Activated CD4-positive, CD25-positive, alpha-beta regulatory T cell treated with anti-CD3 and anti-CD28 coated beads, Interleukin-2, amount 50 U/mL, for 72 hours (primary cell): Measurements from ENCODE around the gene PSME1.
"Not testable (repeated sequence)": the region's sequence is repeated elsewhere in the genome, so short reads cannot be mapped to it uniquely, and the experiment has no call there.

Experiments
- DNase-seq: peaks from one replicate; pipeline ENCODE4 v3.0.0; 2021

Gene PSME1

DNA sequence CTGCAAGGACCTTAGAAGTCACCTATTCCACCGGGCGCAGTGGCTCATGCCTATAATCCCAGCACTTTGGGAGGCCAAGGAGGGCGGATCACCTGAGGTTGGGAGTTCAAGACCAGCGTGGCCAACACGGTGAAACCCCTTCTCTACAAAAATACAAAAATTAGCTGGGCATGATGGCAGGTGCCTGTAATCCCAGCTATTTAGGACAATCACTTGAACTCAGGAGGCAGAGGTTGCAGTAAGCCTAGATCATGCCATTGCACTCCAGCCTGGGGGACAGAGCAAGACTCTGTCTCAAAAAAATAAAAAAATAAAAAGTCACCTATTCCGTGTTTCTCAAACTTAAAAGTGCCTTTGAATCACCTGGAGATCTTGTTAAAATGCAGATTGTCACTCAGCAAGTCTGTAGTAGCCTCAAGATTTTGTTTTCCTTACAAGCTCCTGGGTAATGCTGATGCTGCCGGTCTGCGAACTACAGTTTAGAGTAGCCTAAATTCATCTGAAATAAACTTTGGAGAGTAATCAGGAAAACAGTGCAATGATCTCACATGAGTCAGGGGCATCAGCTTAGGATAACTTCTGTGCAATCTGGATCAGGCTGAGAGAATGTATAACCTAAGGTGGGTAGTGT, 30.3 kb upstream of the PSME1 start:
- not testable (repeated sequence) for DNase-seq

DNA sequence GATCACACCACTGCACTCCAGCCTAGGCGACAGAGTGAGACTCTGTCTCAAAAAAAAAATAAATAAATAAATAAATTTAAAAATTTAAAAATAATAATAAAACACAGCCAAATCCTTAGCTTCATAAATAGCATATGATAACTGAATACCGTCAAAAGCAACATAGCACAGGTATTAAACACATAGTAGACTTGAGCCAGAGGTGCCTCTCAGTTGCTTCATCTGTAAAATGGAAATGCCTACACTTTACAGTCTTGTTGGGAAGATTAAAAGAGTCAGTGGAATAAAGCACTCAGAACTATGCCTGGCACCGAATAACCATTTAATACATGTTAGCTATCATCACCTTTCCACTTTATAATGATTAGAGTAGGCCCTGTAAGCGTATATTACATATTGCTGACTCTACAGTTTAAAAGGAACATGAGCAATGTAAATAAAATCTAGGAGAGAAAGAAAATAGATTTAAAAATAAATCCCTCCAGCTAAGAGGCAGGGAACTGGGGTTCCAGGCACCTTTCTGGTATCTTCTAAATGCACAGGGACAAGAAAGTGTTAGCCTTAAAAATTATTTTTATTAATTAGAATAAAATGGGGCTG, 29.2 kb upstream of the PSME1 start:
- DNase-seq = no peak

DNA sequence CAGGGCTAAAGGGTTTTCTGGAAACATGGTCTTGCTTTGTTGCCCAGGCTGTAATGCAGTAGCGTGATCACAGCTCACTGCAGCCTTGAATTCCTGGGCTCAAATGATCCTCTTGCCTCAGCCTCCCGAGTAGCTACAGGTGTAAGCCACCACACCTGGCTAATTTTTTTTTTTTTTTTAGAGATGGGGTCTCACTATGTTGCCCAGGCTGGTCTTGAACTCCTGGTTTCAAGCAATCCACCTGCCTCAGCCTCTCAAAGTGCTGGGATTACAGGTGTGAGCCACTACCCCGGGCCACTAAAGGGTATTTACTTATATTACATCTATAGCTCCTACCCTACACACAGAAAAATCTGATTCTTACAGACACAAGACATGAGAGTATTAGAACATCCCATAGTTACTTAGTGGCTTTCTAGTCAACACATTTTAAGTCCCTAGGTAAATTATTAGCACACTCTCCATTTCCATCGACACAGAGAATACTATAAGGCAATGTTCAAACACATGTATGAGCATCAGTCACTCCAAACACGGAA, 27.6 kb upstream of the PSME1 start:
- DNase-seq = no peak

DNA sequence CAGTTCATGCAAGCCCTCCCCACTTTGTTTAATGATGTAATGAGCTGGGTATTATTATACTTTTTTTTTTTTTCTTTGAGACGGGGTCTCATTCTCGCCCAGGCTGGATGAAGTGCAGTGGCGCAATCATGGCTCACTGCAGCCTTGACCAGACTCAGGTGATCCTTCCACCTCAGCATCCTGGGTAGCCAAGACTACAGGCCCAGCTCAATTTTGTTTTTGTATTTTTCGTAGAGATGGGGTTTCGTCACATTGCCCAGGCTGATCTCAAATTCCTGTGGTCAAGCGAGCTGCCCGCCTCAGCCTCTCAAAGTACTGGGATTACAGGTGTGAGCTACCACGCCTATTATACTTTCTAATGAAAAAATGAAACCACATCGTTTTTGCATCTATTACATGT, 25.9 kb upstream of the PSME1 start:
- DNase-seq = no peak

DNA sequence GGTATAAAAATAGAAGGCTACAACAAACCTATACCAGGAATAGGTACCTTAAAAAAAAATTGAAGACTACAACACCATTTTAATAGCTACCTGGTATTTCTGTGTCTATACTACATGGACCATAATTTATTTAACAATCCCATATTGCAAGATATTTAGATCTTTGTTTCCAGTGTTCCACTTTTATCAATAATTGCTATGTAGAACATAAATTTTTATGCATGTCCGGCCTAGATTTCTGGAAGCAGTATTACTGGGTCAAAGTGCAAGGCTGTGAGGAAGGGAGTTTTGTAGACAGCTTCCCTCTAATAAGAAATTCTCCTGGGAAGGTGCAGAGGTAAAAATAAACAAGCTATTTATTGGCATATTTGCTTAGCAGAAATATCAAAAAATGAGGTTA, 25.5 kb upstream of the PSME1 start:
- no peak for DNase-seq

DNA sequence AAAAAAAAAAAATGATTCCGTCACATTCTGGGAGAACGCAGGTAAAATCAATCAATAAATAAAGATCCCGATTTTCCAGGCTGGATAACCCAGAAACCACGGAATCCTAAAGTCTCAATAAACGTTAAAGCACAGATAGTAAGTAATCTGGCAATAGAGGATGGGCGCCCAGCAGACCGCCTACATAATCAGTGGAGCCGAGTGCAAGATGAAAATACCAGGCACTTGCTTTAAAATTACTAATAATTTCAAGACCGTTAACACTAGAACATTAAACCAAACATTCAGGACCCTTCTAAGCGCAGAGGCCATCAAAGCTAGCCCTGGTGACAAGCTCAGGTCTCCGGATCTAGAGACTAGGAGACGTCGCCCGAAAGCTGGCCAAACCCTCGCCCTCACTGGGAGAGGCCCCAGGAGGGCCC, 22.6 kb upstream of the PSME1 start:
- DNase-seq = no peak

DNA sequence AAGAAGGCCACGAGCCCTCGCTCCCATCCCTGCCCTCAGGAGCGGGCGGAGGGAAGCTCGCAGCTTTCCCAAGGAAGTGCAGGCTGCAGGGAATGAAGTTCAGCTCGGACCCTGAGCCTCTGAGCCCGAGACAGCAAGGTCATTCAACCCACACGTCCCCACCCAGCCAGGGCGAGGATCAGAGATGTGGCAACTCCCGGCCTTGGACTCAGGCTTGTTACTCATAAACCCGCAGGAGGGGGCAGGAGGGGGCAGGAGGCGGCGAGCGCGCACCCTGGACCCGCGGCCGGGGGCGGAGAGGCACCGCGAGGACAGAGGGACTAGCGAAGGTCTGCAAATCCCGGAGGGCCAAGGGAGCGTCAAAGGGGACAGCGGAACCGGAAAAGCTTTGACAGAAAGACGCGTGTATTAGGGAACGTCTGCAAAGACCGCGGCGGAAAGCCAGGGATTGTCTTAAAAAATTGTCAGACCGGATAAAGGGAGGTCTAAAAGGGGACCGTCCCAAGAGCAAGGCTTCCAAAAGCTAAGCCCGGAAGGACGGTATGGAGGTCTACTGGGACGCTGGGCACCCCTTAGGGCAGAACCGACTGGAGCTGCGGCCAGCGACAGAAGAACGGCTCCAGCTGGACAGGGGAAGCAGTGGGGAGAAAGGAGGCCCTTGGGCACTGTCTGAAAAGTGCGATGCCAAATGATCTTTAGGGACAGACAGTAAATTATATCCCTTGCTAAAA, 22.0 kb upstream of the PSME1 start:
- DNase-seq = peak; percentile 72

DNA sequence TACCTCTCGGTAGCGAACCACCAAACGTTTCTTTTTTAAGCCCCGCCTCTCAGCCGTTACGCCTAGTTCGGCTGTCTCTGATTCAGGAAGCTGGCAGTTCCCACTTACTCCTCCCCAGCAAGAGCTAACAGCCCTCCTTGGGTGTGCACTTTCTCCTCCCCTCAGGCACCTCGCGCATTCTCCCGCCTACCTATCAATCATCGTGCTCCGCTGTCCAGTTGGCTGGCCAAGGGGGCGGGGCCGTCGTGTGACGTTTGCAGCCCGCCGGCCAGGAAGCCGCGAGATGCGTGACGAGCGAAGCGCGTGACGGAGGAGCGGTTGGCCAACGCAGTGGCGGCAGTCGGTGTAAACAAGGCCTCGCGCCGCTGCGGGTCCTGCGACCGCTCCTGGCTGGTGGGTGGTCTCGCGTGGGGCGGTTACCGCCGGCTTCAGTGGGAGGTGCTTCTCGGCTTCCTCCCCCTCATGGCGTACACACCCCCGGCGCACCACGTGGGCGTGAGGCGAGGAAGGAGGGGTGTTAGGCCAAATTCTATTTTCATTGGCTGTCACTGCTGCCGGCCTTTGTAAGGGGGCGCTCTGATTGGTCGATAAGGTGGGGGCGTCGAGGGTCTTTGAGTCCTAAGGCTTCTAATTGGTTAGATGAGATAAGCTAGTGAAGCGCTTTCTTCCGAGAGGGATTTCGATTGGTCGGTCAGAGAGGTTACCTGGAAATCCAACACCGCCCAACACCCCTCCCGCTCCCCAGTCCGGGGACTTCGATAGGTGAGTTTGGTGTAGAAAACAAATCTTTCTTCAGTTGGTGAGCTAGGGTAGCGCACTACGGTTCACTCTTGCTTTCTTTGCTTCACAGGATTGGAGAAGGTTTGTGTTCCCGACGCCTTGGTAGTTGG, 21.2 kb upstream of the PSME1 start, which contains the start of the genes DCAF11 and NRL:
Gene DCAF11, plus strand, starts transcription at position 246 of the 890 bp plus-strand sequence. CDS start 818 bp downstream, outside the sequence.
Gene NRL, minus strand, starts transcription at position 418 of the 890 bp plus-strand sequence. CDS start 32,101 bp downstream, outside the sequence.
- peak; percentile 97 for DNase-seq

DNA sequence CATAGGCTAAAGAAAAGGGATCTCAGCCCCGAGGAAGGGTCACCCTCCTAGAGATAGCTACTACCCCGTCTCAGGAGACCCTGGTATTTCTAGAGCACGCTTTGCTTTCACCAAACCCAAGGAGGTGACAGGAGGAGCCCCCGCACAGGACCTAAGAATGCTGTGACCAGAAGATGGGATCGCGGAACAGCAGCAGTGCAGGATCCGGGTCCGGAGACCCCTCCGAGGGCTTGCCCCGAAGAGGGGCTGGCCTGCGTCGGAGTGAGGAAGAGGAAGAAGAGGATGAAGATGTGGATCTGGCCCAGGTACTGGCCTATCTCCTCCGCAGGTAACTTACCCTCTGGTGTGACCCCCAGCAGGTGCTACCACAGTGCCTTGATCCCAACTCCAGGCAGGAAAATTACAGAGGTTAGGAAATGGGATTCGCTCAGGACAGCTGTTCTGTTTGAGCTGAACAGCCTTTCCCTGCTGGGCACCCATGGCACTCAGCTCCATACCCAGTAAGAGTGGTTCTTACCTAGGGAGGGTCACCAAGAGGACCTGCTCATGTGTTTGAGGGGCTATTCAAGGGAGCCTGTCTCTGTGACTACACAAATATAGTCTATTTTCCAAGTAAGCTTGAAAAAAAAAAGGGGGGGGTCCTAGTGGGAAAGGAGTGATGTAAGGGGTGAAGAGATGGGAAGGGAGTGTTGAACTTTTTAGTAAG, 20.4 kb upstream of the PSME1 start:
- no peak for DNase-seq

DNA sequence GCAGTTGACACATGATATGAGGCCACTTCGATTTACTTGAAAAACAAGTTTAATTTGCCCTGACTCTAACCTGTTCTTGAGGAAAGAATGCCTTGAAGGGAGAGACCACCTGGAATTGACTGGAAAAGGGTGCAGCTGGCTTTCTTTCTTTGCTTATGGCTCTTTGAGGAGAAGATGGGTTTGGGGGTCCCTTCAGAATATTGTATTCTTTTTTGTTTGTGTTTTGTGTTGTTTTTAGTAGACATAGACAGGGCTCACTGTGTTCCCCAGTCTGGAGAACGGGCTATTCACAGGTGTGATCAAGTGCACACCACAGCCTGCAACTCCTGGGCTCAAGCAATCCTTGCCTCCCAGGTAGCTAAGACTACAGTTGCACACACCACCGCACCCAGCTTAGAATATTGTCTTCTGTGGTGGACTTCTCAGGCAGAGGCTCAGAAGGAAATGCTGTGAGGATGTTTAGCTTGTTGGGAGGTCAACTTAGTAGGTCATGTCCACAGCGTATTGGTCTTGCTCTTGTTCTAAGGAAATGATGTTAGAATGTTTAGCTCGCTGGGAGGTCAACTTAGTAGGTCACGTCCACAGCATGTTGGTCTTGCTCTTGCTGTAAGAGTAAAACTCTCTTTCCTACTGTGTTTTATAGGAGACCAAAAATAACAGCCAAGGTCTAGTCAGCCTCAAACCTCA, 19.7 kb upstream of the PSME1 start:
- DNase-seq = no peak

DNA sequence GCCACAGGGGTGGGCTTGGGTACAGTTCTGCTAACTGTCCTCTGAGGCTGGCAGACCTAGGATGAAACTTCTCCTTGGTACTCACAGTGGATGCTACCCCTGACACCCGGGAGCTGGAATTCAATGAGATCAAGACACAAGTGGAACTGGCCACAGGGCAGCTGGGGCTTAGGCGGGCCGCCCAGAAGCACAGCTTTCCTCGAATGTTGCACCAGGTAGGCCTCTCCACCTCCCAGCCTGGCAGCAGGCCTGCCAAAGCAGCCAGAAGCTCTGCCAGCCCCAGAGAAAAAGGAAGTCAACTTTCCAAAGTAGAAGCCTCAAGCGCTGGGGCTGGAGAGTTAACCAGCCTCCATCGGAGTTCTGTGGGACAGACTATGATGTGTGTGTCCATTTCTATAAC, 18.8 kb upstream of the PSME1 start:
- no peak for DNase-seq

DNA sequence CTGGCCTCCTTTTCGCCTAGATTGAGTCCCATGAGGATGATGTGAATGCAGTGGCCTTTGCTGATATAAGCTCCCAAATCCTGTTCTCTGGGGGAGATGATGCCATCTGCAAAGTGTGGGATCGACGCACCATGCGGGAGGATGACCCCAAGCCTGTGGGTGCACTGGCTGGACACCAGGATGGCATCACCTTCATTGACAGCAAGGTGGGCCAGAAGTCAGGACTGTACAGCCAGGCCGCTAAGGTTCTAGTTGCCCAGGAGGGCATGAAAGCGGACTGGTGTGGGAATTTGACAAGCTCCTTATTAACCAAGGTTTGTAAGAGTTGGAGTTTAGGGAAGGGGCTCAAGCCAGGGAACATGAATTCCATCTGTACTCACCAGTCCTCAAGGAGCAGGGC, 16.3 kb upstream of the PSME1 start:
- DNase-seq = no peak

DNA sequence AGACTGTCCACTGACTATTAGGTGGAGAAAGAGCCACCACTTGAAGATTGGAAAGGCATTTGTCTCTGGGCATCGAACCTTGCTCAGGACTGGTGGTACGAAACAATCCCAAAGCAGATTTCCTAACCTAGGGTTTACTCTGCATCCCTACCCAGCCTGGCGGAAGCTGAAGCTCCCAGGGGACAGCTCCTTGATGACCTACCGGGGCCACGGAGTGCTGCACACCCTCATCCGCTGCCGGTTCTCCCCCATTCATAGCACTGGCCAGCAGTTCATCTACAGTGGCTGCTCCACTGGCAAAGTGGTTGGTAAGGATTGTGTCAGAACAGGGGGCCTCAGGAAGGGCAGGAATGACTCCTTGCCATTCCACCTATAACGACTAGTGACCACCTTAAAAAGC, 14.8 kb upstream of the PSME1 start:
- DNase-seq = no peak

DNA sequence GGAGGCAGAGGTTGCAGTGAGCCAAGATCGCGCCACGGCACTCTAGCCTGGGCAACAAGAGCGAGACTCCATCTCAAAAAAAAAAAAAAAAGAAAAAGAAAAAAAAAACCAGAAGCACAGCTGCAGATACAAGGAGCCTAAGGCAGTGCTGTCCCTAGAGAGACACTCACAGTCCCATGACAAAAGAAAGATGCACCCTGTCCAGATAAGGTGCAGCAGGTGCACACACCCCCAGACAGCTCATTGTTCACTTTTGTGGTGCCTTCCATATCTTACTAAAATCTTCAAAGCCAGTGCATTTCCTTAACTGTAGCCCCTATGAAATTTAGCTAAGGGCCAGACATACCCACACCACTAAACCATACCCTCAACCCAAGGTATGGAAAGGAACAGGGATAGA, 13.6 kb upstream of the PSME1 start:
- no peak for DNase-seq

DNA sequence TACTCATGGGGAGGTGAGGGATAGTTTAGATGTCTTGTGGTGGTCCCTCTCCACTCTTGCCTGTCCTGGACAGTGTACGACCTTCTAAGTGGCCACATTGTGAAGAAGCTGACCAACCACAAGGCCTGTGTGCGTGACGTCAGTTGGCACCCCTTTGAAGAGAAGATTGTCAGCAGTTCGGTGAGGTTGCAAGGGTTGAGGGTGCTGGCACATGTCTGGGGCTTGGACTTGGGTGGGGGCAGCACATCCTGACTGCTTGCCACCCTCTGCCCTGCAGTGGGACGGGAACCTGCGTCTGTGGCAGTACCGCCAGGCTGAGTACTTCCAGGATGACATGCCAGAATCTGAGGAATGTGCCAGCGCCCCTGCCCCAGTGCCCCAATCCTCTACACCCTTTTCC, 13.1 kb upstream of the PSME1 start:
- no peak for DNase-seq

DNA sequence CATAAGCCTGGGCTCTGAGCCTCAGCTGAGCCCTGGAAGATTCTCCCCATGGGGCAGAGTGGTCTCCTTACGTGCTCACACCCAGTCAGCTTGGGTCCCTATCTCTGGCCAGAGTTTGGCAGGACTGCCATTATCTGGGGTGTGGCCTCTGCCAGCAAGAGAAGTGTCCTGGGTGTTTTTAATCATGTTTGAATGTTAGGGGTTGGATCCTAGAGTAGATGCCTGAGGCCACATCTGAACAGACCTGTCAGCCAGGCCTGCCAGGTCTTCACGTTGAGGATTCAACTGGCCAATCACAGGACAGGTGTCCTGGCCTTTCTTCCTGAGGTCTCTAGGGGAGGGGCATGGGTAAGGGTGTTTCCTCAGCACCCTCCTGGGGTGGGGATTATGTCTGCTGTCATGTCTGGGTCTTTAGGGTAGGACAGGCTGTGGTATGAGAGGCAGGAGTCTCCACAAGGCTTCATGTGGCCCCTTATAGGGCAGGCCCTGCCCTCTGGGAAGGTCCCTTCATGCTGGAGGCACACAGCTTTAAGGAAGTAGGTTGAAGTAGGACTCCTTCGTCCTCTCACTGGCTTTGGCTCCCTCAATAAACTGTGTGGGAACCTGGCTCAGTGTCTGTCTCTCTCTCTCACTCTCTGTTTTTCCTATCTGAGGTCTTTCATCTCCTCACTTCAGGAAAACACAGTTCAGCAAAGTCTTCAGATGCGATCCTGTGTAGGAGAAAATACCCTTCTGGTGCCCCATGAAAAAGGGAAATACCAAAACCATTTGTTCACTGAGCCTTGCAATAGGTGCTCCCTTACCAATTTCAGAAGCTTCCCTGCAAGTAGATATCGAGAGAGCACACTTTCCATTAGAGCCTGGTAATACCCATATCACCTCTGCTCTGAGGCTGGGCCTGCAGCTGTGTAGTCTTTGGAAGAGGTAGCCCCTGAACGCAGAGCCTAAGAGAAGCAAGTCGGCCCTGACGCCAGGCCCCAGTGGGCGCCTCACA, 12.3 kb upstream of the PSME1 start:
- DNase-seq = no peak

DNA sequence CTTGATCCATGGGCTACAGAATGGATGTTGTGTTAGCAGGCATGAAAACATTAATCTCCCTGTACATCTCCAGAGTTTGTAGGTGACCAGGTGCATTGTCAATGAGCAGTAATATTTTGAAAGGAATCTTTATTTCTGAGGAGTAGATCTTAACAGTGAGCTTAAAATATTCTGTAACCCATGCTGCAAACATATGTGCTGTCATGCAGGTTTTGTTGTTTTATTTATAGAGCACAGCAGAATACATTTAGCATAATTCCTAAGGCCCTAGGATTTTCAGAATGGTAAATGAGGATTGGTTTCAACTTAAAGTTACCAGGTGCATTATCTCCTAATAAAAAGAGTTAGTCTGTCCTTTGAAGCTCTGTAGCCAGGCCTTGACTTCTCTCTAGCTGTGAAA, 9.1 kb upstream of the PSME1 start:
- DNase-seq = no peak

DNA sequence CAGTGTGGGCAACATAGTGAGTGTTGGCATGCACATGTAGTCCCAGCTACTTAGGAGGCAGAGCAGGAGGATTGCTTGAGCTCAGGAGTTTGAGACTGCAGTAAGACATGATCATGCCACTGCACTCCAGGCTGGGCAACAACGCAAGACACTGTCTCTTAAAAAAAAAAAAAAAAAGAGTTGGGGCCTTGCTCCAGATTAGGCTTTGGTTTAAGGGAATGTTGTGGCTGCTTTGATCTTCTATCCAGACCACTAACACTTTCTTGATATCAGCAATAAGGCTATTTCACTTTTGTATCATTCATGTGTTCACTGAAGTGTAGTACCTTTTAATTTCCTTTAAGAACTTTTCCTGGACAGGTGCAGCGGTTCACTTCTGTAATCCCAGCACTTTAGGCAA, 8.3 kb upstream of the PSME1 start:
- DNase-seq = no peak

DNA sequence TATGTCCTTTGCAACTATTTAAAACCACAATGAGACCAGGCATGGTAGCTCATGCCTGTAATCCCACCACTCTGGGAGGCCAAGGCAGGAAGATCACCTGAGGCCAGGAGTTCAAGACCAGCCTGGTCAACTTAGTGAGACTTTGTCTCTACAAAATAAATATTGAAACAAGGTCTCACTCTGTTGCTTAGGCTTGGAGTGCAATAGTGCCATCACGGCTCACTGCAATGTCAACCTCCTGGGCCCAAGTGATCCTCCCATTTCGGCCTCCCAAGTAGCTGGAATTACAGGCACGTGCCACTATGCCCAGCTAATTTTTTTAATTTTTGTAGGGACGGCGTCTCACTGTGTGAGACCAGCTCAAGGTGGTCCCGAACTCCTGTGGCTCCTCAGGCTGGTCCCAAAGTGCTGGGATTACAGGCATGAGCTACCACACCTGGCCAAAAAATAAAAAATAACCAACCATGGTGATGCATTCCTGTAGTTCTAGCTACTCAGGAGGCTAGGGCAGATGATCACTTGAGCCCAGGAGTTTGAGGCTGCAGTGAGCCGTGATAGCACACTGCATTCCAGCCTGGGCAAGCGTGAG, 6.5 kb upstream of the PSME1 start:
- DNase-seq = no peak

DNA sequence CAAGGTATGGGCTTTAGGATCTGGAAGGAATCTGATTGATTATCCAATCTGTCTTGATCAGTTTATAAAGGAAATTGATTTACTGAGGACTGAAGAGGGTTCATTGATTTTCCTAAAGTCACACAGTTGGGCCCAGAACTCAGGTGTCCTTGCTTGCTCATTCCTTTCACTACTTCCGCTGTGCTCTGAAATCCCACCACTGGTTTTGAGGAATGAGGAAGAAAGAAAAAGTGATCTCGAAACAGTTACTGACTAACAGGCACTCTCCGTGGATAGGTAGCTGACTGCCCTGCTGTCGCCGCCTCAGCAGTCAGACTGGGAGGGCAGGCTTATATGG, 5.6 kb upstream of the PSME1 start, which contains the start of gene FITM1:
Gene FITM1, plus strand, starts transcription at position 280 of the 337 bp plus-strand sequence. CDS start 905 bp downstream, outside the sequence.
- no peak for DNase-seq
